ENCODE results near the gene C10orf143. TPM values are rescaled to one million over a fixed set of nuclear protein-coding genes. Genes with fewer than 3 reads are reported as not detected.

The C10orf143 gene
- polyA plus RNA-seq, 1 donor (not counting 4 experiments of a cell fraction or from before 2014, with no cell fraction given), result 1.4 TPM

- no peaks in the 10 kb centered on the region for H3K79me2 ChIP-seq (ENCODE audit: control insufficient read depth, insufficient read depth, low read length)
- no peaks in the 10 kb centered on the region for H3K36me3 ChIP-seq (ENCODE audit: control insufficient read depth in 2 of 2, extremely low read depth in 1 of 2, insufficient read depth in 2 of 2, low read length in 2 of 2)
- H4K20me1 ChIP-seq (ENCODE audit: control insufficient read depth, extremely low read depth, insufficient read depth, low read length), result no peaks in the 10 kb centered on the region
- no peak for FAIRE-seq
- H3K4me1 ChIP-seq (ENCODE audit: control insufficient read depth, extremely low read depth, insufficient read depth, low read length), result no peaks in the 10 kb centered on the region
- no peaks in the 10 kb centered on the region for H3K27me3 ChIP-seq (ENCODE audit: control insufficient read depth, extremely low read depth, insufficient read depth, low read length)
- H2AFZ ChIP-seq (ENCODE audit: control insufficient read depth, low read length), result no peak overlapping the region
- H3K4me2 ChIP-seq (ENCODE audit: control insufficient read depth, extremely low read depth, insufficient read depth, low read depth, low read length), result no peak overlapping the region
- TF ChIP-seq EZH2 (IDR thresholded peaks at IDR 0.05; ENCODE audit: low read length) (no peak), CTCF (optimal IDR thresholded peaks at IDR 0.05 in 1 of 3, IDR thresholded peaks at IDR 0.05 in 1 of 3, conservative IDR thresholded peaks at IDR 0.05 in 1 of 3; ENCODE audit: extremely low read depth in 1 of 3, insufficient read depth in 2 of 3, low read length in 3 of 3) (no peak)
- H3K9me3 ChIP-seq (ENCODE audit: control insufficient read depth, low read depth, low read length), result no peaks in the 10 kb centered on the region
- H3K27ac ChIP-seq (ENCODE audit: control insufficient read depth, insufficient read depth, low read length), result no peak overlapping the region
- H3K9me1 ChIP-seq (ENCODE audit: control insufficient read depth, extremely low read depth, insufficient read depth, low read length), result no peaks in the 10 kb centered on the region
- H3K4me3 ChIP-seq (ENCODE audit: control insufficient read depth in 2 of 3, extremely low read depth in 1 of 3, insufficient read depth in 2 of 3, low read depth in 1 of 3, low read length in 3 of 3), result no peak overlapping the region
- dilution Hi-C loops (cut with MboI; ENCODE audit: extremely low pct_ligation_motif_present, low sequenced_read_pairs), result no loop called here
- H3K9ac ChIP-seq (ENCODE audit: control insufficient read depth, extremely low read depth, insufficient read depth, low read length), result no peak overlapping the region
- DNase-seq (ENCODE audit: low read depth, low spot score), result no peak
Observed at GRCh38 chr10:130015075-130015695, 95.4 kb downstream of the C10orf143 start.

DNA sequence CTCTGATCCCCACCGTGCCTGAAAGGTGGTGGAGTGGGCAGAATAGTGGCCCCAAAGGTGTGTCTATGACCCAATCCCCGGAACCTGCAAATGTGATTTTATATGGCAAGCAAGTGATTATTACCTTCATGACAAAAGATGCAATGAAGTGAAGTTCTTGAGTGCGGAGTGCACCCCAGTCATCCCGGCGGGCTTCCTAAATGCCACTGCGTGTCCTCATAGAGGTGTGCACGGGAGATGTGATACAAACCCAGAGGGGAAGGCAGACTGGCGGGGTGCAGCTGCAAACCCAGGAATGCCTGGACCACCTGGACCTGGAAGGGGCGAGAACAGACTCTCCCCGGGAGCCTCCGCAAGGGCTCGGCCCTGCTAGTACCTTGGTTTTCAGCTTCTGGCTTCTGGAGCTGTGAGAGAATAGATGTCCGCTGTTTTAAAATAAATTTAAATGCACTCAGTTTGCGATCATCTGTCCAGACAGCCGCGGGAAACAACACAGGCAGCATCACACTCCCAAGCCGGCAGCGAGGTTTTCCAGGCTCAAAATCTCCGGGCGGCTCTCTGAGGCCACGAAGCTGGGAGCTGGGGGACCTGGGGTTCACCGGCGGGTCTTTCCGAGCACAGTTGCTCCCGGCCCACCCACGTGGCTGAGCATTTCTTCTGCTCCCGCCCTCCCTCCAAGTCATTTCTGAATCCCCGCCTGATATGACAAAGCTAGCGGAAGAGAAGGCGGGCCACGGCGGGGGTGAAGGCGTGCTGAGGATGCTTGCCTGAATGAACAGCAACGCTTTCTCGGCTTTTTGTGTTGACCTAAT lies 96.2 kb downstream of the C10orf143 start:
- TF ChIP-seq EZH2 (IDR thresholded peaks at IDR 0.05; ENCODE audit: low read length), result no peak
- H4K20me1 ChIP-seq (ENCODE audit: control insufficient read depth, extremely low read depth, insufficient read depth, low read length), result no peaks in the 10 kb centered on the region
- dilution Hi-C loops (cut with MboI; ENCODE audit: extremely low pct_ligation_motif_present, low sequenced_read_pairs), result no loop called here
- FAIRE-seq (no peak), DNase-seq (ENCODE audit: low read depth, low spot score) (no peak)
- H3K9me1 ChIP-seq (ENCODE audit: control insufficient read depth, extremely low read depth, insufficient read depth, low read length), result no peaks in the 10 kb centered on the region
- H3K4me1 ChIP-seq (ENCODE audit: control insufficient read depth, extremely low read depth, insufficient read depth, low read length), result no peaks in the 10 kb centered on the region
- no peaks in the 10 kb centered on the region for H3K79me2 ChIP-seq (ENCODE audit: control insufficient read depth, insufficient read depth, low read length)
- H3K36me3 ChIP-seq (ENCODE audit: control insufficient read depth in 2 of 2, extremely low read depth in 1 of 2, insufficient read depth in 2 of 2, low read length in 2 of 2), result no peaks in the 10 kb centered on the region
- H3K27ac ChIP-seq (ENCODE audit: control insufficient read depth, insufficient read depth, low read length), result no peak overlapping the region
- H3K27me3 ChIP-seq (ENCODE audit: control insufficient read depth, extremely low read depth, insufficient read depth, low read length), result no peaks in the 10 kb centered on the region
- H3K9me3 ChIP-seq (ENCODE audit: control insufficient read depth, low read depth, low read length), result no peaks in the 10 kb centered on the region
- no peak overlapping the region for H3K4me2 ChIP-seq (ENCODE audit: control insufficient read depth, extremely low read depth, insufficient read depth, low read depth, low read length)
- H2AFZ ChIP-seq (ENCODE audit: control insufficient read depth, low read length), result no peak overlapping the region
- no peak overlapping the region for H3K9ac ChIP-seq (ENCODE audit: control insufficient read depth, extremely low read depth, insufficient read depth, low read length)
- H3K4me3 ChIP-seq (ENCODE audit: control insufficient read depth in 2 of 3, extremely low read depth in 1 of 3, insufficient read depth in 2 of 3, low read depth in 1 of 3, low read length in 3 of 3), result no peak overlapping the region

Other genes starting within 250 kb of the C10orf143 start
- gene EBF3, start 146.6 kb downstream of the C10orf143 start, polyA plus RNA-seq, result 0.01 to 0.05 TPM in 2 of 3 replicates, not detected in the other
- 133 to 215 TPM (median 142 TPM) in 3 replicates for gene GLRX3, start 25.6 kb upstream of the C10orf143 start, polyA plus RNA-seq